HS-5 (cell line): ENCODE results near the gene MTMR2.

Experiments used
- DNase-seq: peaks from one replicate; pipeline ENCODE4 v3.0.0-alpha.2; 2012; ENCODE audit warnings: low read depth

MTMR2 gene

GRCh38 chr11:95923728-95924413, at the start of gene MTMR2:
MTMR2 (minus strand) TSS chr11:95924107; CDS start chr11:95923954, 153 bp downstream.
- DNase-seq: no peak

GRCh38 chr11:95972060-95972459, 48.2 kb upstream of the MTMR2 start:
- DNase-seq: no peak

- DNase-seq: no peak
Observed at GRCh38 chr11:95968585-95968984, 44.7 kb upstream of the MTMR2 start.

GRCh38 chr11:95964281-95964680, 40.4 kb upstream of the MTMR2 start:
- no peak for DNase-seq

GRCh38 chr11:95961758-95962157, 37.9 kb upstream of the MTMR2 start:
- no peak for DNase-seq

GRCh38 chr11:95950905-95951304, 27.0 kb upstream of the MTMR2 start:
- DNase-seq: no peak

GRCh38 chr11:95948637-95949036, 24.7 kb upstream of the MTMR2 start:
- DNase-seq: no peak

- DNase-seq: no peak
Observed at GRCh38 chr11:95944623-95945022, 20.7 kb upstream of the MTMR2 start.

- DNase-seq: no peak
Observed at GRCh38 chr11:95943546-95943945, 19.6 kb upstream of the MTMR2 start.

GRCh38 chr11:95939091-95939490, 15.2 kb upstream of the MTMR2 start:
- no peak for DNase-seq

- DNase-seq: no peak
Observed at GRCh38 chr11:95937358-95937757, 13.5 kb upstream of the MTMR2 start.

- DNase-seq: no peak
Observed at GRCh38 chr11:95933594-95933993, 9.7 kb upstream of the MTMR2 start.

GRCh38 chr11:95931916-95932315, 8.0 kb upstream of the MTMR2 start:
- no peak for DNase-seq

- DNase-seq: no peak
Observed at GRCh38 chr11:95930948-95931347, 7.0 kb upstream of the MTMR2 start.

- DNase-seq: no peak
Observed at GRCh38 chr11:95926726-95927125, 2.8 kb upstream of the MTMR2 start.

GRCh38 chr11:95925011-95925410, 1.1 kb upstream of the MTMR2 start:
- no peak for DNase-seq

GRCh38 chr11:95924414-95924760, 480 bp upstream of the MTMR2 start:
- no peak for DNase-seq

- no peak for DNase-seq
Observed at GRCh38 chr11:95923439-95923727, 524 bp downstream of the MTMR2 start.

- DNase-seq: no peak
Observed at GRCh38 chr11:95922536-95923438, 1.1 kb downstream of the MTMR2 start.

GRCh38 chr11:95922099-95922498, 1.8 kb downstream of the MTMR2 start:
- DNase-seq: no peak

GRCh38 chr11:95920460-95921105, 3.3 kb downstream of the MTMR2 start:
- no peak for DNase-seq

GRCh38 chr11:95919514-95919913, 4.4 kb downstream of the MTMR2 start:
- DNase-seq: no peak

- DNase-seq: no peak
Observed at GRCh38 chr11:95918720-95919119, 5.2 kb downstream of the MTMR2 start.
